H9 (cell line): ENCODE measurements around the gene GALR3. TPM values are rescaled to one million over a fixed set of nuclear protein-coding genes. Genes with fewer than 3 reads are reported as not detected.

ENCODE experiments used
- DNase-seq: peaks from one replicate; pipeline ENCODE4 v3.0.0-alpha.2; 2017
- H2AFZ ChIP-seq: one replicate; pipeline ENCODE4 v1.6.1; 2013; ENCODE audit warnings: mild to moderate bottlenecking, low read length, control low read depth, moderate library complexity
- H2AK5ac ChIP-seq: 2 replicates; pipeline ENCODE4 v1.6.1; 2013; ENCODE audit warnings: low read length, control low read depth, mixed read lengths; ENCODE audit not compliant: insufficient read length
- H2BK120ac ChIP-seq: one replicate; pipeline ENCODE4 v1.6.1; 2013; ENCODE audit warnings: low read depth, mild to moderate bottlenecking, low read length, control low read depth, inconsistent platforms; ENCODE audit not compliant: poor library complexity, severe bottlenecking
- H2BK12ac ChIP-seq: 2 replicates; pipeline ENCODE4 v1.6.1; 2013; ENCODE audit warnings: low read length, control low read depth, mixed read lengths, low read depth; ENCODE audit not compliant: insufficient read length
- H2BK15ac ChIP-seq: 2 replicates; pipeline ENCODE4 v1.6.1; 2013; ENCODE audit warnings: low read depth, low read length, control low read depth
- H2BK20ac ChIP-seq: one replicate; pipeline ENCODE4 v1.6.1; 2013; ENCODE audit warnings: low read depth, mild to moderate bottlenecking, low read length, control low read depth, inconsistent platforms; ENCODE audit not compliant: poor library complexity, severe bottlenecking
- H2BK5ac ChIP-seq: 2 replicates; pipeline ENCODE4 v1.6.1; 2013; ENCODE audit warnings: low read length, control low read depth, mixed read lengths; ENCODE audit not compliant: insufficient read length
- H3K14ac ChIP-seq: 2 replicates; pipeline ENCODE4 v1.6.1; 2013; ENCODE audit warnings: low read length, control low read depth; ENCODE audit not compliant: insufficient read depth
- H3K18ac ChIP-seq: 2 replicates; pipeline ENCODE4 v1.6.1; 2013; ENCODE audit warnings: low read depth, mild to moderate bottlenecking, mixed read lengths, low read length, control low read depth; ENCODE audit not compliant: insufficient read length
- H3K23ac ChIP-seq: 2 replicates; pipeline ENCODE4 v1.6.1; 2013; ENCODE audit warnings: low read length, control low read depth, mixed read lengths, low read depth; ENCODE audit not compliant: insufficient read length
- H3K23me2 ChIP-seq: 2 replicates; pipeline ENCODE4 v1.6.1; 2013; ENCODE audit warnings: low read depth, mild to moderate bottlenecking, mixed read lengths, low read length, control low read depth; ENCODE audit not compliant: insufficient read length, poor library complexity, severe bottlenecking
- H3K27ac ChIP-seq: 2 replicates; pipeline ENCODE4 v1.5.1; 2013; ENCODE audit warnings: low read length, control low read depth, mixed read lengths, low read depth; ENCODE audit not compliant: insufficient read length
- H3K27me3 ChIP-seq: 2 replicates; pipeline ENCODE4 v1.6.1; 2013; ENCODE audit warnings: low read length, control low read depth, inconsistent platforms; ENCODE audit not compliant: insufficient read depth
- H3K4ac ChIP-seq: 2 replicates; pipeline ENCODE4 v1.6.1; 2013; ENCODE audit warnings: low read depth, mild to moderate bottlenecking, control low read depth, inconsistent platforms, low read length, moderate library complexity
- H3K4me1 ChIP-seq: 2 replicates; pipeline ENCODE4 v1.6.1; 2013; ENCODE audit warnings: low read length, control low read depth, inconsistent platforms; ENCODE audit not compliant: insufficient read depth
- H3K4me2 ChIP-seq: 2 replicates; pipeline ENCODE4 v1.6.1; 2013; ENCODE audit warnings: low read length, control low read depth, mixed read lengths; ENCODE audit not compliant: insufficient read length, insufficient read depth
- H3K56ac ChIP-seq: 2 replicates; pipeline ENCODE4 v1.6.1; 2013; ENCODE audit warnings: low read depth, mild to moderate bottlenecking, mixed read lengths, low read length, control low read depth; ENCODE audit not compliant: insufficient read length
- H3K79me1 ChIP-seq: 2 replicates; pipeline ENCODE4 v1.6.1; 2013; ENCODE audit warnings: low read depth, mild to moderate bottlenecking, moderate library complexity, low read length, control low read depth, inconsistent platforms; ENCODE audit not compliant: insufficient read depth, poor library complexity, severe bottlenecking
- H3K79me2 ChIP-seq: 2 replicates; pipeline ENCODE4 v1.6.1; 2013; ENCODE audit warnings: low read length, control low read depth, inconsistent platforms; ENCODE audit not compliant: insufficient read depth
- H3K9ac ChIP-seq: 2 replicates; pipeline ENCODE4 v1.6.1; 2013; ENCODE audit warnings: low read length, control low read depth, mixed read lengths; ENCODE audit not compliant: insufficient read length; ENCODE audit errors: extremely low read depth
- H3K9me3 ChIP-seq: one replicate; pipeline ENCODE4 v1.6.1; 2013; ENCODE audit warnings: low read depth, low read length, inconsistent platforms; ENCODE audit not compliant: control insufficient read depth
- H3T11ph ChIP-seq: one replicate; pipeline ENCODE4 v1.6.1; 2013; ENCODE audit warnings: mild to moderate bottlenecking, low read length, control low read depth, inconsistent platforms
- H4K20me1 ChIP-seq: one replicate; pipeline ENCODE4 v1.6.1; 2013; ENCODE audit not compliant: control insufficient read depth, insufficient read length, insufficient read depth
- H4K5ac ChIP-seq: 2 replicates; pipeline ENCODE4 v1.6.1; 2013; ENCODE audit warnings: low read depth, mild to moderate bottlenecking, mixed read lengths, low read length, control low read depth; ENCODE audit not compliant: insufficient read length
- H4K8ac ChIP-seq: replicated peaks from 2 replicates; pipeline ENCODE4 v1.6.1; 2013; ENCODE audit warnings: low read length, control low read depth, mixed read lengths, low read depth; ENCODE audit not compliant: insufficient read length
- H4K91ac ChIP-seq: 2 replicates; pipeline ENCODE4 v1.6.1; 2013; ENCODE audit warnings: low read depth, mild to moderate bottlenecking, moderate library complexity, mixed read lengths, low read length, control low read depth; ENCODE audit not compliant: insufficient read length
- H3K27ac Mint-ChIP-seq, 3 experiments: 2 replicates in 2 of 3; 3 replicates in 1 of 3; pipeline ENCODE4 v1.8.0; 2020 to 2021; ENCODE audit warnings: mixed read lengths in 3 of 3, mild to moderate bottlenecking in 1 of 3, moderate library complexity in 1 of 3
- H3K27me3 Mint-ChIP-seq: 2 replicates; pipeline ENCODE4 v1.8.0; 2021; ENCODE audit warnings: low read depth, mild to moderate bottlenecking, moderate library complexity, mixed read lengths
- H3K36me3 Mint-ChIP-seq, 3 experiments: 2 replicates in 2 of 3; 3 replicates in 1 of 3; pipeline ENCODE4 v1.8.0; 2020 to 2021; ENCODE audit warnings: low read depth in 3 of 3, mixed read lengths in 3 of 3; ENCODE audit not compliant: insufficient read depth in 1 of 3
- H3K4me1 Mint-ChIP-seq, 2 experiments: 2 replicates each; pipeline ENCODE4 v1.8.0; 2020; ENCODE audit warnings: mixed read lengths in 2 of 2
- H3K4me3 Mint-ChIP-seq, 2 experiments: 2 replicates in 1 of 2; 3 replicates in 1 of 2; pipeline ENCODE4 v1.8.0; 2020 to 2021; ENCODE audit warnings: mild to moderate bottlenecking in 2 of 2, mixed read lengths in 2 of 2, moderate library complexity in 1 of 2
- H3K9me3 Mint-ChIP-seq, 2 experiments: 2 replicates in 1 of 2; 3 replicates in 1 of 2; pipeline ENCODE4 v1.8.0; 2020; ENCODE audit warnings: mild to moderate bottlenecking in 2 of 2, mixed read lengths in 2 of 2, moderate library complexity in 1 of 2
- CTCF ChIP-seq: fragments of 200-600 bp; sonication (generic); conservative IDR thresholded peaks from 3 replicates; pipeline ENCODE4 v1.8.0; 2021; ENCODE audit warnings: antibody characterized with exemption, mild to moderate bottlenecking
- WGBS: extraction: QIAGEN DNeasy Blood & Tissue Kit; methylation state at CpG from one replicate; pipeline ENCODE4 v1.1.7; 2013; ENCODE audit warnings: missing lambda C conversion rate, low lambda C conversion rate, mixed read lengths; ENCODE audit not compliant: insufficient read length; ENCODE audit errors: extremely low coverage; 5-methylcytosine and 5-hydroxymethylcytosine counted together
- total RNA-seq: library from RNA; stranded (reverse); gene quantifications from 2 replicates; pipeline ENCODE4 v1.2.1, GENCODE V29; 2021

The GALR3 gene
- total RNA-seq, 1 experiment from 2014 or later: 0.59 TPM

DNA sequence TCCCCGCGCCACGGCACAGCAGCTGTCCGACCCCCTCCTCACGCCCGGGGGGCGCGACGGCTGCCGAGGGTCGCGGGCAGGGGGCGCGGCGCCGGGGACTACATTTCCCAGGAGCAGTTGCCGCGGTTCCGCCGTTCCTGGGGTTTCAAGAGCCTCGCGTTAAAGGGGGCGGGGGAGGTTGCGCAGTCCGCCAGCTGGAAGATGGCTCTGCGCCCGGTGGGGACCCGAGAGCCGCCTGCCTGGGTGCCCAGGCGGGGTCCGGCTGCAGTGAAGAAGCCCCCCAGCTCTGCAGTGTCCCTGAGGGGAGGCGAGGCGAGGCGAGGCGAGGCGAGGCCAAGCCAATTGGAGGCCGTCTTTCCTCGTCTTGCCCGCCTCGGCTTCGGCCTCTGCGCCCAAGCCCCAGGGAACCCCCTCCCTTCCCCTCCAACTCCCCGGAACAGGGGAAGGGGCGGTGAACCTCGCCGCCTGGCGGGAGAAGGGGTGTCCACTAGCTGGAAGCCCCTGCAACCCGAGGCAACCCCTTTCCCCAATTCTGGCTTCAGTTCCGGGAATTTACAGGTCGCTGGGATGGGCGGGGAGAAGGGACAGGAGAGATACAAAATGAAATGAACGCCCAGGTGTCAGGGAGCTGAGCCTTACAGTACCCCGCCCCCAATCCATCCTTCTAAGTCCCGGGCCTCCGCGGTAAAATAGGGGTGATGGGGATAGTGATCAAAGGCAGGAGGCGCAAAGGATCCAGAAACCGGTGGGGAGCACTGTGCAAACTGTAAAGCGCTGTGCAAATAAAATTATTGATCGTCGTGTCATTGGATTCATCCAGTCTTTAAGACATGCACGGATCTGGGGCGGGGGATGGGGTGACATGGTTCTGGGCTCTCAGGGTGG is 20.6 kb upstream of the GALR3 start:
- H3K79me2 ChIP-seq: no peaks in the 10 kb centered on the region
- TF ChIP-seq CTCF: peak; percentile 30; the same call in 1 of the 3 replicates
- H3K27me3 ChIP-seq: peaks cover 13% of the 10 kb centered on the region; the same call in 1 of the 2 replicates

More for the DNA sequence above, 20.6 kb upstream of the GALR3 start:
- peak; percentile 80 for DNase-seq
- H4K8ac ChIP-seq: no peak overlapping the region
- H4K5ac ChIP-seq: no peak overlapping the region
- no peak overlapping the region for H2BK20ac ChIP-seq
- no peak overlapping the region for H3K9ac ChIP-seq
- no peak overlapping the region for H2BK120ac ChIP-seq
- no peak overlapping the region for H2AFZ ChIP-seq
- no peak overlapping the region for H2BK5ac ChIP-seq
- H3K9me3 Mint-ChIP-seq: peaks cover 0 to 4% of the 10 kb centered on the region in 2 experiments; a peak in 3 of 5 replicates
- H3K4ac ChIP-seq: no peak overlapping the region
- peaks cover 30 to 32% of the 10 kb centered on the region in 2 experiments for H3K4me1 Mint-ChIP-seq
- H3K18ac ChIP-seq: no peak overlapping the region
- H2BK15ac ChIP-seq: no peak overlapping the region
- H3K27me3 Mint-ChIP-seq: peaks cover 70% of the 10 kb centered on the region
- no peak overlapping the region for H4K91ac ChIP-seq
- H3K4me1 ChIP-seq: no peaks in the 10 kb centered on the region; the same call in 1 of the 2 replicates
- H3K36me3 Mint-ChIP-seq: no peaks in the 10 kb centered on the region; a peak in 1 of 7 replicates
- no peak overlapping the region for H2BK12ac ChIP-seq
- peak overlapping the region; percentile 55 to 86 (median 81); a peak in 3 of 7 replicates for H3K27ac Mint-ChIP-seq
- H3K14ac ChIP-seq: no peak overlapping the region; the same call in 1 of the 2 replicates
- whole genome bisulfite sequencing: no CpG with 5 or more reads among the region's 63 CpGs
- H3K79me1 ChIP-seq: no peaks in the 10 kb centered on the region
- no peaks in the 10 kb centered on the region for H4K20me1 ChIP-seq
- H3K27ac ChIP-seq: no peak overlapping the region
- peak overlapping the region; percentile 87 for H3K4me2 ChIP-seq
- no peak overlapping the region for H2AK5ac ChIP-seq
- H3K23ac ChIP-seq: no peak overlapping the region
- H3K23me2 ChIP-seq: peaks cover 47% of the 10 kb centered on the region
- no peaks in the 10 kb centered on the region for H3K9me3 ChIP-seq
- no peak overlapping the region for H3T11ph ChIP-seq
- H3K4me3 Mint-ChIP-seq: peak overlapping the region; percentile 66 to 89
- H3K56ac ChIP-seq: no peak overlapping the region
